GM23338 (cell line): ENCODE measurements around the gene PROSER1.

Experiments used
- ETS1 ChIP-seq: IDR thresholded peaks from 2 replicates; pipeline ENCODE4 v1.6.1; 2016; ENCODE audit warnings: antibody characterized with exemption
- EZH2 ChIP-seq: fragments of 200-600 bp; sonication (generic); IDR thresholded peaks from one replicate; pipeline ENCODE4 v1.8.0; 2017; ENCODE audit warnings: antibody characterized with exemption, mild to moderate bottlenecking, low read depth; ENCODE audit not compliant: unreplicated experiment
- EZH2phosphoT487 ChIP-seq: fragments of 200-600 bp; sonication (generic); IDR thresholded peaks from one replicate; pipeline ENCODE4 v1.8.1; 2018; ENCODE audit warnings: antibody characterized with exemption; ENCODE audit not compliant: unreplicated experiment
- NANOG ChIP-seq: IDR thresholded peaks from 2 replicates; pipeline ENCODE4 v1.6.1; 2016; ENCODE audit warnings: antibody characterized with exemption, borderline replicate concordance
- POLR2AphosphoS5 ChIP-seq: IDR thresholded peaks from 2 replicates; pipeline ENCODE4 v1.6.1; 2016; ENCODE audit warnings: antibody characterized with exemption, low read depth
- REST ChIP-seq: IDR thresholded peaks from one replicate; pipeline ENCODE4 v1.6.1; 2018; ENCODE audit warnings: antibody characterized with exemption; ENCODE audit not compliant: unreplicated experiment
- STAT1 ChIP-seq: IDR thresholded peaks from one replicate; pipeline ENCODE4 v1.6.1; 2016; ENCODE audit warnings: antibody characterized with exemption; ENCODE audit not compliant: unreplicated experiment
- TF ChIP-seq, protein P1 (sequence below), 2 experiments: fragments of 200-600 bp in 1 of 2; sonication (generic) in 1 of 2; conservative IDR thresholded peaks; 2 replicates each; pipeline versions ENCODE4 v1.5.1 to v1.6.1; 2016 to 2017; ENCODE audit warnings: antibody characterized with exemption in 2 of 2, low read depth in 2 of 2, mild to moderate bottlenecking in 2 of 2, moderate library complexity in 1 of 2
- TF ChIP-seq, protein P2 (sequence below): fragments of 250-450 bp; sonication (Bioruptor Pico); IDR thresholded peaks from 2 replicates; pipeline ENCODE4 v1.5.0; 2020; ENCODE audit warnings: mild to moderate bottlenecking, moderate library complexity

GRCh38 chr13:39036212-39036611 is 1.7 kb downstream of the PROSER1 start:
- TF ChIP-seq, protein P1, sequence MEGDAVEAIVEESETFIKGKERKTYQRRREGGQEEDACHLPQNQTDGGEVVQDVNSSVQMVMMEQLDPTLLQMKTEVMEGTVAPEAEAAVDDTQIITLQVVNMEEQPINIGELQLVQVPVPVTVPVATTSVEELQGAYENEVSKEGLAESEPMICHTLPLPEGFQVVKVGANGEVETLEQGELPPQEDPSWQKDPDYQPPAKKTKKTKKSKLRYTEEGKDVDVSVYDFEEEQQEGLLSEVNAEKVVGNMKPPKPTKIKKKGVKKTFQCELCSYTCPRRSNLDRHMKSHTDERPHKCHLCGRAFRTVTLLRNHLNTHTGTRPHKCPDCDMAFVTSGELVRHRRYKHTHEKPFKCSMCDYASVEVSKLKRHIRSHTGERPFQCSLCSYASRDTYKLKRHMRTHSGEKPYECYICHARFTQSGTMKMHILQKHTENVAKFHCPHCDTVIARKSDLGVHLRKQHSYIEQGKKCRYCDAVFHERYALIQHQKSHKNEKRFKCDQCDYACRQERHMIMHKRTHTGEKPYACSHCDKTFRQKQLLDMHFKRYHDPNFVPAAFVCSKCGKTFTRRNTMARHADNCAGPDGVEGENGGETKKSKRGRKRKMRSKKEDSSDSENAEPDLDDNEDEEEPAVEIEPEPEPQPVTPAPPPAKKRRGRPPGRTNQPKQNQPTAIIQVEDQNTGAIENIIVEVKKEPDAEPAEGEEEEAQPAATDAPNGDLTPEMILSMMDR (conservative IDR thresholded peaks at IDR 0.05; ENCODE audit: low read depth in 2 of 2) = no peak
- TF ChIP-seq EZH2phosphoT487 = no peak
- TF ChIP-seq POLR2AphosphoS5 = no peak
- TF ChIP-seq EZH2 = no peak
- TF ChIP-seq ETS1 = no peak
- no peak for TF ChIP-seq REST
- TF ChIP-seq, protein P2, sequence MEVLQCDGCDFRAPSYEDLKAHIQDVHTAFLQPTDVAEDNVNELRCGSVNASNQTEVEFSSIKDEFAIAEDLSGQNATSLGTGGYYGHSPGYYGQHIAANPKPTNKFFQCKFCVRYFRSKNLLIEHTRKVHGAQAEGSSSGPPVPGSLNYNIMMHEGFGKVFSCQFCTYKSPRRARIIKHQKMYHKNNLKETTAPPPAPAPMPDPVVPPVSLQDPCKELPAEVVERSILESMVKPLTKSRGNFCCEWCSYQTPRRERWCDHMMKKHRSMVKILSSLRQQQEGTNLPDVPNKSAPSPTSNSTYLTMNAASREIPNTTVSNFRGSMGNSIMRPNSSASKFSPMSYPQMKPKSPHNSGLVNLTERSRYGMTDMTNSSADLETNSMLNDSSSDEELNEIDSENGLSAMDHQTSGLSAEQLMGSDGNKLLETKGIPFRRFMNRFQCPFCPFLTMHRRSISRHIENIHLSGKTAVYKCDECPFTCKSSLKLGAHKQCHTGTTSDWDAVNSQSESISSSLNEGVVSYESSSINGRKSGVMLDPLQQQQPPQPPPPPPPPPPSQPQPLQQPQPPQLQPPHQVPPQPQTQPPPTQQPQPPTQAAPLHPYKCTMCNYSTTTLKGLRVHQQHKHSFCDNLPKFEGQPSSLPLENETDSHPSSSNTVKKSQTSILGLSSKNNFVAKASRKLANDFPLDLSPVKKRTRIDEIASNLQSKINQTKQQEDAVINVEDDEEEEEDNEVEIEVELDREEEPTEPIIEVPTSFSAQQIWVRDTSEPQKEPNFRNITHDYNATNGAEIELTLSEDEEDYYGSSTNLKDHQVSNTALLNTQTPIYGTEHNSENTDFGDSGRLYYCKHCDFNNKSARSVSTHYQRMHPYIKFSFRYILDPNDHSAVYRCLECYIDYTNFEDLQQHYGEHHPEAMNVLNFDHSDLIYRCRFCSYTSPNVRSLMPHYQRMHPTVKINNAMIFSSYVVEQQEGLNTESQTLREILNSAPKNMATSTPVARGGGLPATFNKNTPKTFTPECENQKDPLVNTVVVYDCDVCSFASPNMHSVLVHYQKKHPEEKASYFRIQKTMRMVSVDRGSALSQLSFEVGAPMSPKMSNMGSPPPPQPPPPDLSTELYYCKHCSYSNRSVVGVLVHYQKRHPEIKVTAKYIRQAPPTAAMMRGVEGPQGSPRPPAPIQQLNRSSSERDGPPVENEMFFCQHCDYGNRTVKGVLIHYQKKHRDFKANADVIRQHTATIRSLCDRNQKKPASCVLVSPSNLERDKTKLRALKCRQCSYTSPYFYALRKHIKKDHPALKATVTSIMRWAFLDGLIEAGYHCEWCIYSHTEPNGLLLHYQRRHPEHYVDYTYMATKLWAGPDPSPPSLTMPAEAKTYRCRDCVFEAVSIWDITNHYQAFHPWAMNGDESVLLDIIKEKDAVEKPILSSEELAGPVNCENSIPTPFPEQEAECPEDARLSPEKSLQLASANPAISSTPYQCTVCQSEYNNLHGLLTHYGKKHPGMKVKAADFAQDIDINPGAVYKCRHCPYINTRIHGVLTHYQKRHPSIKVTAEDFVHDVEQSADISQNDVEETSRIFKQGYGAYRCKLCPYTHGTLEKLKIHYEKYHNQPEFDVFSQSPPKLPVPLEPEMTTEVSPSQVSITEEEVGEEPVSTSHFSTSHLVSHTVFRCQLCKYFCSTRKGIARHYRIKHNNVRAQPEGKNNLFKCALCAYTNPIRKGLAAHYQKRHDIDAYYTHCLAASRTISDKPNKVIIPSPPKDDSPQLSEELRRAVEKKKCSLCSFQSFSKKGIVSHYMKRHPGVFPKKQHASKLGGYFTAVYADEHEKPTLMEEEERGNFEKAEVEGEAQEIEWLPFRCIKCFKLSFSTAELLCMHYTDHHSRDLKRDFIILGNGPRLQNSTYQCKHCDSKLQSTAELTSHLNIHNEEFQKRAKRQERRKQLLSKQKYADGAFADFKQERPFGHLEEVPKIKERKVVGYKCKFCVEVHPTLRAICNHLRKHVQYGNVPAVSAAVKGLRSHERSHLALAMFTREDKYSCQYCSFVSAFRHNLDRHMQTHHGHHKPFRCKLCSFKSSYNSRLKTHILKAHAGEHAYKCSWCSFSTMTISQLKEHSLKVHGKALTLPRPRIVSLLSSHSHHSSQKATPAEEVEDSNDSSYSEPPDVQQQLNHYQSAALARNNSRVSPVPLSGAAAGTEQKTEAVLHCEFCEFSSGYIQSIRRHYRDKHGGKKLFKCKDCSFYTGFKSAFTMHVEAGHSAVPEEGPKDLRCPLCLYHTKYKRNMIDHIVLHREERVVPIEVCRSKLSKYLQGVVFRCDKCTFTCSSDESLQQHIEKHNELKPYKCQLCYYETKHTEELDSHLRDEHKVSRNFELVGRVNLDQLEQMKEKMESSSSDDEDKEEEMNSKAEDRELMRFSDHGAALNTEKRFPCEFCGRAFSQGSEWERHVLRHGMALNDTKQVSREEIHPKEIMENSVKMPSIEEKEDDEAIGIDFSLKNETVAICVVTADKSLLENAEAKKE (CRISPR knock-in tag) = no peak
- no peak for TF ChIP-seq NANOG
- no peak for TF ChIP-seq STAT1
